Upper lobe of left lung (tissue), 4 donors: ENCODE data around the gene ARHGDIG.

Source experiments
- POLR2A ChIP-seq, 4 donors: fragments of 450-650 bp; IDR thresholded peaks; one replicate each; pipeline ENCODE4 v1.5.1; 2016 to 2017; ENCODE audit warnings: antibody characterized with exemption in 4 of 4, mild to moderate bottlenecking in 2 of 4
- POLR2AphosphoS5 ChIP-seq, 2 donors: sonication (generic); formaldehyde crosslinking; IDR thresholded peaks; one replicate each; pipeline ENCODE4 v1.5.1; 2017; ENCODE audit warnings: antibody characterized with exemption in 2 of 2
- TF ChIP-seq, protein P1 (sequence below), 6 experiments: fragments of 450-650 bp in 4 of 6; fragments of 200-600 bp in 2 of 6; sonication (generic) in 2 of 6; IDR thresholded peaks; one replicate each; pipeline ENCODE4 v1.5.1; 2016 to 2019; ENCODE audit warnings: antibody characterized with exemption in 6 of 6

- TF ChIP-seq, protein P1, sequence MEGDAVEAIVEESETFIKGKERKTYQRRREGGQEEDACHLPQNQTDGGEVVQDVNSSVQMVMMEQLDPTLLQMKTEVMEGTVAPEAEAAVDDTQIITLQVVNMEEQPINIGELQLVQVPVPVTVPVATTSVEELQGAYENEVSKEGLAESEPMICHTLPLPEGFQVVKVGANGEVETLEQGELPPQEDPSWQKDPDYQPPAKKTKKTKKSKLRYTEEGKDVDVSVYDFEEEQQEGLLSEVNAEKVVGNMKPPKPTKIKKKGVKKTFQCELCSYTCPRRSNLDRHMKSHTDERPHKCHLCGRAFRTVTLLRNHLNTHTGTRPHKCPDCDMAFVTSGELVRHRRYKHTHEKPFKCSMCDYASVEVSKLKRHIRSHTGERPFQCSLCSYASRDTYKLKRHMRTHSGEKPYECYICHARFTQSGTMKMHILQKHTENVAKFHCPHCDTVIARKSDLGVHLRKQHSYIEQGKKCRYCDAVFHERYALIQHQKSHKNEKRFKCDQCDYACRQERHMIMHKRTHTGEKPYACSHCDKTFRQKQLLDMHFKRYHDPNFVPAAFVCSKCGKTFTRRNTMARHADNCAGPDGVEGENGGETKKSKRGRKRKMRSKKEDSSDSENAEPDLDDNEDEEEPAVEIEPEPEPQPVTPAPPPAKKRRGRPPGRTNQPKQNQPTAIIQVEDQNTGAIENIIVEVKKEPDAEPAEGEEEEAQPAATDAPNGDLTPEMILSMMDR (IDR thresholded peaks at IDR 0.05), result no peak
- TF ChIP-seq POLR2A (IDR thresholded peaks at IDR 0.05), result no peak
- TF ChIP-seq POLR2AphosphoS5 (IDR thresholded peaks at IDR 0.05), result no peak
Observed at GRCh38 chr16:240559-240958, 39.8 kb upstream of the ARHGDIG start.
